K562 (cell line): Measurements from ENCODE around the gene IREB2. TPM values are rescaled to one million over a fixed set of nuclear protein-coding genes. Genes with fewer than 3 reads are reported as not detected.

Experiments
- ATAC-seq: fragments of 200-7000 bp; cut with Tn5 transposase; 3 replicates; pipeline ENCODE4 v1.9.1; 2020; ENCODE audit warnings: moderate library complexity
- BruUV-seq: library from RNA; stranded (reverse); fragments of 400-500 nt; replicated peaks from 2 replicates; lab custom pipeline; 2021; lab: Mats Ljungman, UMichigan
- CTCF ChIA-PET: fragments of 300-600 bp; formaldehyde crosslinking; extraction: SDS; loops from one replicate; lab custom pipeline; 2021; ENCODE audit warnings: low intra/inter-chr PET ratio; lab: Yijun Ruan, JAX
- POLR2A ChIA-PET: fragments of 300-600, 350-650 bp; sonication (Branson Sonifier 250); formaldehyde crosslinking; extraction: SDS; loops from one replicate; lab custom pipeline; 2021; ENCODE audit warnings: antibody characterized with exemption, inconsistent platforms; lab: Yijun Ruan, JAX
- DNase-seq, 4 experiments: peaks; one replicate each; pipeline versions ENCODE4 v3.0.0 to v3.0.0-alpha.2; 2011 to 2018; ENCODE audit warnings: low spot score in 3 of 4, mixed read lengths in 3 of 4; ENCODE audit errors: extremely low read depth in 1 of 4
- FAIRE-seq: peaks from 2 replicates; lab custom pipeline; 2011; peaks lifted over from hg19 to GRCh38; lab: Jason Lieb, UNC
- H2AFZ ChIP-seq: 2 replicates; pipeline ENCODE4 v1.6.0; 2011; ENCODE audit warnings: low read depth, low read length, control low read depth, inconsistent platforms
- H3K27ac ChIP-seq: fragments of 200-600 bp; 3 replicates; pipeline ENCODE4 v1.8.0; 2011; ENCODE audit warnings: low read depth, mild to moderate bottlenecking, control low read depth, inconsistent platforms, low read length, moderate library complexity, mixed read lengths; ENCODE audit errors: extremely low read depth
- H3K27me3 ChIP-seq, 2 experiments: fragments of 300-600 bp in 1 of 2; 2 replicates in 1 of 2; 3 replicates in 1 of 2; pipeline versions ENCODE4 v1.6.0 to v1.8.0; 2011; ENCODE audit warnings: inconsistent platforms in 2 of 2, low read length in 2 of 2, mild to moderate bottlenecking in 1 of 2, mixed read lengths in 1 of 2, moderate library complexity in 1 of 2; ENCODE audit not compliant: control insufficient read depth in 2 of 2, insufficient read depth in 2 of 2
- H3K36me3 ChIP-seq: fragments of 300-600 bp; 3 replicates; pipeline ENCODE4 v1.8.0; 2011; ENCODE audit warnings: mild to moderate bottlenecking, low read length, inconsistent platforms; ENCODE audit not compliant: control insufficient read depth, insufficient read depth
- H3K4me1 ChIP-seq, 2 experiments: fragments of 200-600 bp in 1 of 2; replicated peaks in 1 of 2; 2 replicates in 1 of 2; 3 replicates in 1 of 2; pipeline versions ENCODE4 v1.5.1 to v1.8.0; 2011; ENCODE audit warnings: inconsistent platforms in 2 of 2, low read length in 2 of 2, mild to moderate bottlenecking in 1 of 2, mixed read lengths in 1 of 2, moderate library complexity in 1 of 2; ENCODE audit not compliant: control insufficient read depth in 2 of 2, insufficient read depth in 2 of 2
- H3K4me2 ChIP-seq: 2 replicates; pipeline ENCODE4 v1.6.1; 2011; ENCODE audit warnings: low read length, control low read depth, inconsistent platforms, mixed read lengths; ENCODE audit not compliant: insufficient read depth
- H3K4me3 ChIP-seq: fragments of 200-600 bp; sonication (generic), shearing (Covaris generic); 2 replicates; pipeline ENCODE4 v1.5.1; 2016; ENCODE audit warnings: control low read depth, inconsistent platforms
- H3K79me2 ChIP-seq: fragments of 200-600 bp; 3 replicates; pipeline ENCODE4 v1.8.0; 2011; ENCODE audit warnings: low read length, inconsistent platforms; ENCODE audit not compliant: control insufficient read depth, insufficient read depth
- H3K9ac ChIP-seq, 2 experiments: 2 replicates each; pipeline versions ENCODE4 v1.6.0 to v1.6.1; 2011; ENCODE audit warnings: low read depth in 2 of 2, low read length in 2 of 2, control low read depth in 1 of 2, inconsistent platforms in 1 of 2, mild to moderate bottlenecking in 1 of 2, mixed read lengths in 1 of 2; ENCODE audit not compliant: insufficient read depth in 1 of 2
- H3K9me1 ChIP-seq: one replicate; pipeline ENCODE4 v1.6.0; 2011; ENCODE audit warnings: inconsistent platforms, mild to moderate bottlenecking, low read length, moderate library complexity; ENCODE audit not compliant: control insufficient read depth, insufficient read depth
- H3K9me3 ChIP-seq: replicated peaks from 2 replicates; pipeline ENCODE4 v1.5.1; 2011; ENCODE audit warnings: low read depth, low read length, inconsistent platforms; ENCODE audit not compliant: control insufficient read depth, insufficient read depth
- H4K20me1 ChIP-seq: replicated peaks from 2 replicates; pipeline ENCODE4 v1.6.1; 2011; ENCODE audit warnings: low read length, inconsistent platforms, mixed read lengths; ENCODE audit not compliant: control insufficient read depth, insufficient read depth
- ARID1B ChIP-seq: fragments of 450-650 bp; IDR thresholded peaks from 2 replicates; pipeline ENCODE4 v1.6.1; 2016; ENCODE audit warnings: antibody characterized with exemption, mild to moderate bottlenecking, inconsistent platforms
- CREM ChIP-seq: IDR thresholded peaks from 2 replicates; pipeline ENCODE4 v1.6.1; 2014; ENCODE audit warnings: antibody characterized with exemption, low read depth
- ID3 ChIP-seq, 2 experiments: fragments of 250-450 bp in 1 of 2; fragments of 450-650 bp in 1 of 2; sonication (Bioruptor Pico) in 1 of 2; IDR thresholded peaks; 2 replicates each; pipeline versions ENCODE4 v1.6.1 to v1.8.0; 2016 to 2021; ENCODE audit warnings: mild to moderate bottlenecking in 2 of 2, moderate library complexity in 2 of 2, missing compliant biosample characterization in 1 of 2, missing genetic modification characterization in 1 of 2
- LARP7 ChIP-seq: fragments of 450-650 bp; IDR thresholded peaks from 2 replicates; pipeline ENCODE4 v1.6.1; 2016
- LEF1 ChIP-seq: fragments of 450-650 bp; IDR thresholded peaks from 2 replicates; pipeline ENCODE4 v1.6.1; 2016; ENCODE audit warnings: mild to moderate bottlenecking
- NELFE ChIP-seq: IDR thresholded peaks from 2 replicates; pipeline ENCODE4 v1.6.1; 2011; ENCODE audit warnings: mild to moderate bottlenecking; ENCODE audit not compliant: insufficient read depth, insufficient read length
- PRDM10 ChIP-seq: fragments of 450-650 bp; IDR thresholded peaks from 2 replicates; pipeline ENCODE4 v1.6.1; 2018; ENCODE audit not compliant: partially characterized antibody
- RAD51 ChIP-seq: fragments of 450-650 bp; IDR thresholded peaks from 2 replicates; pipeline ENCODE4 v1.7.1; 2016; ENCODE audit warnings: low read depth, mild to moderate bottlenecking, borderline replicate concordance
- SIRT6 ChIP-seq: IDR thresholded peaks from one replicate; pipeline ENCODE4 v1.6.1; 2012; ENCODE audit warnings: low read depth, mild to moderate bottlenecking, control low read depth, inconsistent platforms, low read length, moderate library complexity
- SMARCA5 ChIP-seq: fragments of 450-650 bp; IDR thresholded peaks from 2 replicates; pipeline ENCODE4 v1.6.1; 2016
- SP2 ChIP-seq: IDR thresholded peaks from 2 replicates; pipeline ENCODE4 v1.6.1; 2011; ENCODE audit warnings: mild to moderate bottlenecking, low read depth, low read length, moderate library complexity; ENCODE audit not compliant: poor library complexity, severe bottlenecking; ENCODE audit errors: extremely low read depth
- SPI1 ChIP-seq: IDR thresholded peaks from 2 replicates; pipeline ENCODE4 v1.6.1; 2011; ENCODE audit warnings: low read depth, low read length, control low read depth, borderline replicate concordance
- STAT5B ChIP-seq: fragments of 250-450 bp; sonication (Bioruptor Pico); IDR thresholded peaks from 2 replicates; pipeline ENCODE4 v1.8.0; 2021; ENCODE audit warnings: mild to moderate bottlenecking, inconsistent platforms
- TCFL5 ChIP-seq: fragments of 250-450 bp; sonication (Bioruptor Pico); conservative IDR thresholded peaks from 2 replicates; pipeline ENCODE4 v1.6.1; 2021; ENCODE audit warnings: mild to moderate bottlenecking, moderate library complexity, matching md5 sums
- ZBTB34 ChIP-seq: fragments of 250-450 bp; sonication (Bioruptor Pico); IDR thresholded peaks from 2 replicates; pipeline ENCODE4 v1.8.0; 2021; ENCODE audit warnings: mild to moderate bottlenecking, moderate library complexity
- ZFP36 ChIP-seq: fragments of 150-350 bp; IDR thresholded peaks from 2 replicates; pipeline ENCODE4 v1.6.1; 2018; ENCODE audit warnings: low read length, low read depth; ENCODE audit not compliant: partially characterized antibody
- WGBS: fragments of 100-300 bp; shearing (Covaris generic); methylation state at CpG from one replicate; pipeline ENCODE4 v1.1.6; 2016; ENCODE audit warnings: low coverage, mixed read lengths; ENCODE audit not compliant: insufficient coverage; ENCODE audit errors: missing lambda C conversion rate; 5-methylcytosine and 5-hydroxymethylcytosine counted together
- in situ Hi-C: fragments of 300-500 bp; cut with MboI; formaldehyde crosslinking; loops from 4 replicates; pipeline ENCODE4 v1.15.0; 2018; ENCODE audit warnings: inconsistent platforms, mixed read lengths
- intact Hi-C: fragments of 100-400 bp; cut with micrococcal nuclease; formaldehyde crosslinking; loops from 2 replicates; pipeline ENCODE4 v1.14.2; 2022
- polyA plus RNA-seq, 8 experiments: library from polyadenylated mRNA; depleted of rRNA in 4 of 8; stranded (reverse) in 5 of 8; unstranded in 3 of 8; fragments of >200 nt; fragmentation: Nextera tagmentation in 2 of 8; fragmentation: Illumina TruSeq in 1 of 8; extraction: Ambion mirVana in 2 of 8; extraction: Trizol in 1 of 8; gene quantifications; 2 replicates each; pipeline versions ENCODE4 v1.2.1 to v1.2.3, GENCODE V29; 2011 to 2014; ENCODE audit warnings: inconsistent platforms in 1 of 8, missing spikeins in 1 of 8
- total RNA-seq, 7 experiments: library from RNA; depleted of rRNA in 6 of 7; stranded (reverse); fragments of >200 nt in 6 of 7; fragmentation: Illumina TruSeq in 2 of 7; extraction: Trizol in 2 of 7; gene quantifications; 2 replicates each; pipeline versions ENCODE4 v1.2.1 to v1.2.3, GENCODE V29; 2011 to 2021; ENCODE audit warnings: low replicate concordance in 1 of 7

IREB2 gene
- total and polyA plus RNA-seq, 9 of the 15 experiments (the other 6 are each of a cell fraction or from before 2014, with no cell fraction given): 16.8 to 61.7 (median 34.0) TPM

- ChIA-PET CTCF (no interaction called here), POLR2A (no interaction called here)
- Histone ChIP-seq H3K9me3 (no peaks in the 10 kb centered on the region; the same call in 1 of the 2 replicates), H3K79me2 (no peaks in the 10 kb centered on the region), H3K4me1 (peaks cover 0 to 11% of the 10 kb centered on the region in 2 experiments; a peak in 1 of 5 replicates), H3K4me2 (no peak overlapping the region), H4K20me1 (0 out of 2 replicates have a peak, but pooled peaks cover 3% of the 10 kb centered on the region), H3K36me3 (no peaks in the 10 kb centered on the region), H3K4me3 (no peak overlapping the region), H3K27me3 (peaks cover 37 to 63% of the 10 kb centered on the region in 2 experiments; a peak in 4 of 5 replicates), H2AFZ (no peak overlapping the region), H3K9ac (no peak overlapping the region; a peak in 1 of 4 replicates), H3K9me1 (no peaks in the 10 kb centered on the region), H3K27ac (no peak overlapping the region)
- FAIRE-seq (no peak), ATAC-seq (no peak; the same call in 2 of the 3 replicates), DNase-seq (no peak)
- intact Hi-C loops (no loop called here), in situ Hi-C loops (no loop called here)
- BruUV-seq: no TSS peak
- WGBS: 0% methylated on average over 4 of the region's 8 CpGs
- no peak for TF ChIP-seq SMARCA5
- no peak for TF ChIP-seq ID3 (CRISPR knock-in tag; IDR thresholded peaks at IDR 0.05)
- TF ChIP-seq ID3 (tag; IDR thresholded peaks at IDR 0.05): no peak
- TF ChIP-seq ARID1B: no peak
- TF ChIP-seq CREM: no peak
- TF ChIP-seq STAT5B (CRISPR knock-in tag): no peak
- no peak for TF ChIP-seq SP2
- TF ChIP-seq SPI1: no peak
- TF ChIP-seq LARP7: no peak
- TF ChIP-seq SIRT6: no peak
- TF ChIP-seq ZFP36: no peak
- TF ChIP-seq LEF1: no peak
- no peak for TF ChIP-seq ZBTB34
- TF ChIP-seq NELFE: no peak
- TF ChIP-seq TCFL5 (CRISPR knock-in tag): no peak
- no peak for TF ChIP-seq PRDM10
- no peak for TF ChIP-seq RAD51
Measured at GRCh38 chr15:78406016-78406585, 31.9 kb upstream of the IREB2 start.
